NCI-H1092 (cell line): ENCODE results near the gene S1PR2.

ENCODE experiments used
- DNase-seq: peaks from one replicate; lab custom pipeline; 2025; lab: John Stamatoyannopoulos, UW

S1PR2 gene, protein sequence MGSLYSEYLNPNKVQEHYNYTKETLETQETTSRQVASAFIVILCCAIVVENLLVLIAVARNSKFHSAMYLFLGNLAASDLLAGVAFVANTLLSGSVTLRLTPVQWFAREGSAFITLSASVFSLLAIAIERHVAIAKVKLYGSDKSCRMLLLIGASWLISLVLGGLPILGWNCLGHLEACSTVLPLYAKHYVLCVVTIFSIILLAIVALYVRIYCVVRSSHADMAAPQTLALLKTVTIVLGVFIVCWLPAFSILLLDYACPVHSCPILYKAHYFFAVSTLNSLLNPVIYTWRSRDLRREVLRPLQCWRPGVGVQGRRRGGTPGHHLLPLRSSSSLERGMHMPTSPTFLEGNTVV

DNA sequence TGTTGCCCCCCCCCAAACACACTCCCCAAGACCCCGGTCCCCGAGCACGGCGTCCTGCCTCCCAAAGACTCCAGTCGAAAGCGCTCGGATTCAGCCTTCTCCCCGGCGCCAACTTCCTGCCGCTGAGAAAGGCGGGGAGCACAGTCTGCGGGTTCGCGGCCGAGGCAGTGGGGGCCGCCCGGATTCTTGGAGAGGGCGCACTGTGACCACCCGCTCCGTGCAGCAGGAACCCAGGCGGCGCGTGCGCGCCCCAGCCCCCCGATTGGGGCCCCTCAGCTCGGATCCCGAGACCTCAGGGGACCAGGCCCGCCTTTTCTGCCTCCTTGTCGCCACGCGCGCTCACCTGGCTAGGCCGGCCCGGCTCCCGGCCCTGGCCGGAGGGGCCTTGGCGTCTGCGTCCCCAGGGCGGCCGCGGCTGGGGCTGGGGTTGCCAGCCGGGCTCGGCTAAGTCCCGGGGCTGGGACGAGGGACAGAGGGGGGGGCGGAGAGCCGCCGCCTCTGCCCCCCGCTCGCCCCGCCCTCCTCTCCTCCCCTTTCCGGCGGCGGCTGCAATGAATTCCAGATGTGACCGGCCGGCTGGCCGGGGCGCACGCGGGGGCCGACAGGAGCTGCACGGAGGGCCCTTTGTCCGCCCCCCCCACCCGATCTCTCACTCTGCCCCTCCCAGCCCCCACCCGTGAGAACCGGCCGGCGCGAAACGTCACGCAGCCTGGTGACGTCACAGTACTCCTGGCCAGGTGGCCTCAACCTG lies at the start of gene S1PR2:
S1PR2 (minus strand) TSS at position 471 of the 751 bp plus-strand sequence. CDS start 6,426 bp downstream, outside the sequence.
- peak; percentile 58 for DNase-seq

DNA sequence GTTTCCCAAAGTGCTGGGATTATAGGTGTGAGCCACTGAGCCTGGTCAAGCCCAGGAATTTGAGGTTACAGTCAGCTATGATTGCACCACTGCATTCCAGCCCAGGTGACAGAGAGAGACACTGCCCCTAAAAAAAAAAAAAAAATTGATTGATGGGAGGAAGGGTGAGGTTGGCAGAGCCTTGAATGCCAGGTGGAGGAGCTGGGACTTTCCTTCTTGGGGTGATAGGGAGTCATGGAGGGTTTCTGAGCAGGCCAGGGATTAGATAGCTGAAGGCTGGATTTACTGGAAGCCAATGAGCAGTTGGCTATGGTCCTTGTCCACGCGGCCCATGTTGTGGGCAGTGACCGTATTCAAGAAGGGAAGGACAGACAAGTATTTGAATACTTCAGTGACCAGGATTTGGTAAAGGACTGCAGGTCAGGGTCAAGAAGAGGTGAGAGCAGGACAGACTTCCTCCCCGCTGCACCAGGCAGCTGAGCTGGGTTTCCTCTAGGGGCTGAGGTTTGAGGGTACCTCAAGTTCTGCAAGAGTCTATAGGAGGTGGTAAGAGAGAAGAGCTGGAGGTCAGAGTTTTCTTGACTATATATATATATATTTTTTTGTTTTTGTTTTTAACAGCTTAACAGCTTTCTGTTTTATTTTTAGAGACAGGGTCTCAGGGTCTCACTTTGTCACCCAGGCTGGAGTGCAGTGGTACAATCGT lies 48.8 kb upstream of the S1PR2 start:
- DNase-seq = no peak

DNA sequence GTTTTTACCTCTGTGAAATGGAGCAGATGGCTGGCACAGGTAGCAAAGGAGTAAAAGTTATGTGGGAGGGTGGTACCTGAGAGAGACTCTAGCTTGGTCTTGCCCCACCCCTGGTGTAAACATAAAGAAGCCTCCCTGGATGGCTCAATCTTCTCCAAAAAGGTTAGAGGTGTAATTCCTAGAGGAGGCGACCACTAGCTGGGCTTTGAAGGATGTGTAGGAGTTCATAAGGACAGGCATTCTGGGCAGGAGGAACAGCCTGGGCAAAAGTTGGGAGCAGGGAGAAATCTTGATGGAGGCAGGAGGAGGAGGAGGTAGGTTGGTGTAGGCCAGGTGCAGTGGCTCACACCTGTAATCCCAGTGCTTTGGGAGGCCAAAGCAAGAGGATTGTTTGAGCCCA lies 47.8 kb upstream of the S1PR2 start:
- no peak for DNase-seq

DNA sequence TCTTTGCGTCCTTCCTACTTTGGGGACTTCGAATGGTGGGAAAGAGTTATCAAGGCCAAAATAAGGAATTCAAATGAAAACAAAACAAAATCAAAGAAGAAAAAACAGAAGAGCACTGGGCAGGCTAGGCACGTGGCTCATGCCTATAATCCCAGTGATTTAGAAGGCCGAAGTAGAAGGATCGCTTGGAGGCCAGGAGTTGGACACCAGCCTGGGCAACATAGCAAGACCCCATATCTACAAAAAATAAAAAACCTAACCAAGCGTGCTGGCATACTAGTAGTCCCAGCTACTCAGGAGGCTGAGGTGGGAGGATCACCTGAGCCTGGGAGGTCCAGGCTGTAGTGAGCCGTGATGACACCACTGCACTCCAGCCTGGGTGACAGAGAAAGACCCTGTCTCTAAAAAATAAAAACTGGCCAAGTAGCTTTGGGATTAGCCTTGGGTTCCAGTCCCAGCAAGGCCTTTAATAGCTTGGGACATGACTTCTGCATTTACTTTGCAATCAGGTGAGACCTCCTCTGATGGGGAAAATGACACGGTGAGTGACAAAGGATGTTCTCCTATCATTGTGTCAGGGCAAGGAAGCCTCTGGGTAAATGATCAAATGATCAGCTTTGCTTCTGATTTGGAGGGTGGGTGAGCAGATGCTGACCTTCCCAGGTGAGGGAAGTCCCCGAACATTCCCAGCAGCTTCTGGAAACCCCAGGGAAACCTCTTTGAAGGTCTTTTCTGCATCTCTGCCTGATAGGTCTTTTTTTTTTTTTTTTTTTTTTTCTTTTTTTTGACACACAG lies 46.9 kb upstream of the S1PR2 start:
- DNase-seq = no peak

DNA sequence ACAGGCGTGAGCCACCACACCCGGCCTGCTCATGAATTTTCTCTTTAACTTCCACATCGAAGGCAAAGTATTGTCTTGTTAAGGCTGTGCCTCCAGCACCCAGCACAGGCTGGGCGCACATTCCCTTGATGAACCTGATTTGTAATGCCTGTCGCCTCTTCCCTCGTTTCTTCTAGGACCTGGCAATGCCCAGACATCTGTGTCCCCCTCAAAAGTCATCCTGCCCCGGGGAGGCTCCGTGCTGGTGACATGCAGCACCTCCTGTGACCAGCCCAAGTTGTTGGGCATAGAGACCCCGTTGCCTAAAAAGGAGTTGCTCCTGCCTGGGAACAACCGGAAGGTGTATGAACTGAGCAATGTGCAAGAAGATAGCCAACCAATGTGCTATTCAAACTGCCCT lies 43.5 kb upstream of the S1PR2 start:
- no peak for DNase-seq

DNA sequence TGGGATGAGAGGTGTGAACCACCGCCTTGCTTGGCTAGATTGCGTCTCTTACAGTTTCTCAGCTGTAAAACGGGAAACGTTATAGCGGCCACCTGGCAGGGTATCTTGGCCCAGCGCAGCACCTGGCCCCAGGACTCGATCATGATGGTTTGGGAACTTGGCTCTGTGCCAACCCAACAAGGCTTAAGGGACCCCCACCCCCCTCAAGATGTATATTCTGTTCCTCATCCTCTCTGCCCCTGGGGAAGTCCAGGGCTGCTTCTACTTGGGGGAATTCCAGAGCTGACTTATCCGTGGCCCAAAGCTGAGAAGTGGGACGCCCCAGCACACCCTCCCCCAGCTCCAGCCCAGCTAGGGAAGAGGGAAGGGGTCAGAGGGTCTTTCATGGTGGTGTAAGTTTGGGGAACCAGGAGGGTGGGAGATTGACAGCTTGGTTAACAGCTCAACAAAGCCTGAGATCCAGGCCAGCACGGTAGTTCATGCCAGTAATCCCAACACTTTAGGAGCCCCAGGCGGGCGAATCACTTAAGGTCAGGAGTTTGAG lies 40.5 kb upstream of the S1PR2 start:
- DNase-seq = no peak

DNA sequence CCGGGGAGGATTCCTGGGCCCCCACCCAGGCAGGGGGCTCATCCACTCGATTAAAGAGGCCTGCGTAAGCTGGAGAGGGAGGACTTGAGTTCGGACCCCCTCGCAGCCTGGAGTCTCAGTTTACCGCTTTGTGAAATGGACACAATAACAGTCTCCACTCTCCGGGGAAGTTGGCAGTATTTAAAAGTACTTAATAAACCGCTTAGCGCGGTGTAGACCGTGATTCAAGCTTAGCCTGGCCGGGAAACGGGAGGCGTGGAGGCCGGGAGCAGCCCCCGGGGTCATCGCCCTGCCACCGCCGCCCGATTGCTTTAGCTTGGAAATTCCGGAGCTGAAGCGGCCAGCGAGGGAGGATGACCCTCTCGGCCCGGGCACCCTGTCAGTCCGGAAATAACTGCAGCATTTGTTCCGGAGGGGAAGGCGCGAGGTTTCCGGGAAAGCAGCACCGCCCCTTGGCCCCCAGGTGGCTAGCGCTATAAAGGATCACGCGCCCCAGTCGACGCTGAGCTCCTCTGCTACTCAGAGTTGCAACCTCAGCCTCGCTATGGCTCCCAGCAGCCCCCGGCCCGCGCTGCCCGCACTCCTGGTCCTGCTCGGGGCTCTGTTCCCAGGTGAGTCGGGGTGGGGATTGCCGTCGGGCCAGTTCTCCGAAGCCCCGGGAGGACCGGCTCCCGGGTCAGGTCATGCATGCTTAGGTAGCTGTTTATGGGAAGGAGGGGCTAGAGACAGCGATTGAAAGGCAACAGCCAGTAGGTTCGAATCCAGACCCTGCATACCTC lies 39.7 kb upstream of the S1PR2 start, which contains the start of gene ICAM1:
ICAM1 (plus strand) TSS at position 505 of the 779 bp plus-strand sequence; CDS start at position 545, 40 bp downstream.
- no peak for DNase-seq

DNA sequence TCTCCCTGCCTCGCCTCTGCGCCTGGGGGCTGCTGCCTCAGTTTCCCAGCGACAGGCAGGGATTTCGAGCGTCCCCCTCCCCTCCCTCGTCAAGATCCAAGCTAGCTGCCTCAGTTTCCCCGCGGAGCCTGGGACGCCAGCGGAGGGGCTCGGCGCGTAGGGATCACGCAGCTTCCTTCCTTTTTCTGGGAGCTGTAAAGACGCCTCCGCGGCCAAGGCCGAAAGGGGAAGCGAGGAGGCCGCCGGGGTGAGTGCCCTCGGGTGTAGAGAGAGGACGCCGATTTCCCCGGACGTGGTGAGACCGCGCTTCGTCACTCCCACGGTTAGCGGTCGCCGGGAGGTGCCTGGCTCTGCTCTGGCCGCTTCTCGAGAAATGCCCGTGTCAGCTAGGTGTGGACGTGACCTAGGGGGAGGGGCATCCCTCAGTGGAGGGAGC lies 39.1 kb upstream of the S1PR2 start:
- DNase-seq = no peak

DNA sequence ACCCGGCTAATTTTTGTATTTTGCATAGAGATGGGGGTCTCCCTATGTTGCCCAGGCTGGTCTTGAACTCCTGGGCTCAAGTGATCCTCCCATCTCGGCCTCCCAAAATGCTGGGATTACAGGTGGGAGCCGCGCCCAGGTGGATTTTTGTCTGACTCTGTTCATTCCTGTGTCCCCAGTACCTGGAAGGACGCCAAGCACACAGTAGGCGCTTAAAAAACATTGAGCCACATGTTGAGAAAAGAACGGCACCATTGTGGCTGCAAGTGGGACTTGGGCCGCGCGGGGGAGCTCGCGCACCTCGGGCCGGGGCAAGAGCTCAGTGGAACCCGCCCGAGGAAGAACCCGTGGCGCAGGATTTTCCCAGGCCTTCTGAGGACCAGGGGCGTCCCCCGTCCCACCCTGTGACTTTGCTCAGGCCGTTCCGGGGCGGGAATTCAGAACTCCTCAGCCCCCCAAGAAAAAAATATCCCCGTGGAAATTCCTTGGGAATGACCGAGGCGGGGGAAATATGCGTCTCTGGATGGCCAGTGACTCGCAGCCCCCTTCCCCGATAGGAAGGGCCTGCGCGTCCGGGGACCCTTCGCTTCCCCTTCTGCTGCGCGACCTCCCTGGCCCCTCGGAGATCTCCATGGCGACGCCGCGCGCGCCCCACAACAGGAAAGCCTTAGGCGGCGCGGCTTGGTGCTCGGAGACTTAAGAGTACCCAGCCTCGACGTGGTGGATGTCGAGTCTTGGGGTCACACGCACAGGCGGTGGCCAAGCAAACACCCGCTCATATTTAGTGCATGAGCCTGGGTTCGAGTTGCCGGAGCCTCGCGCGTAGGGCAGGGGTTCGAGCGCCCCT lies 38.4 kb upstream of the S1PR2 start:
- DNase-seq = peak; percentile 32

DNA sequence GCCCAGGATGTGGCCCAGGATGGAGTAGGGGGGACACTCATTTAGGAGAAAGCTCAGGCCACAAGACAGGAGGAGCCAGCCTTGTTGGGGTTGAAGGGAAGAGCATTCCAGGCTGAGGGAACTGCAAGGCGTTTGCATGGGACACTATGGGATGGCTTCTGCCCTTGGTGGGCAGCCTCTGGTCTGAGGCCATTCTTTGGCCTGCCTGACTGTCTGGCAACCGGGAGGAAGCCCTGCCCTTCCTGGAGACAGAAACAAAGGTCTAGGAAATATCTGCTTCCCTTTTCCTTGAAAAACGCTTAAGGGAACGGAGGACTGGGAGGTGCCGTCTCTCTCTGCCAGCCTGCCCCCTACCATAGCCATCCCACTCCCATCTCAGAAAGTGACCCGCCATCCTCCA lies 36.9 kb upstream of the S1PR2 start:
- DNase-seq = no peak

DNA sequence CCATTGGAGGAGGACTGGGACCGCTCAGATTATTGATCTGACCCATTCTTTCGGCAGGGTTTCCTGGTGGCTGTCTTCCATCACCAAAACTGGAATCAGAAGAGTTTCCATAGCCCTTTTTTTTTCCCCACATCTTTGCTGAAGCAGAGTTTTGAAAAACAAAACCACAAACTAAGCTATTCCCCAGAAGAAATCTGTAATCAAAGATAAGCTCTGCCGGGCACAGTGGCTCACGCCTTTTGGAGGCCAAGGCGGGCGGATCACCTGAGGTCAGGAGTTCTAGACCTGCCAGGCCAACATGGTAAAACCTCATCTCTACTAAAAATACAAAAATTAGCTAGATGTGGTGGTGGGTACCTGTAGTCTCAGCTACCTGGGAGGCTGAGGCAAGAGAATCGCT lies 35.6 kb upstream of the S1PR2 start:
- DNase-seq = no peak

DNA sequence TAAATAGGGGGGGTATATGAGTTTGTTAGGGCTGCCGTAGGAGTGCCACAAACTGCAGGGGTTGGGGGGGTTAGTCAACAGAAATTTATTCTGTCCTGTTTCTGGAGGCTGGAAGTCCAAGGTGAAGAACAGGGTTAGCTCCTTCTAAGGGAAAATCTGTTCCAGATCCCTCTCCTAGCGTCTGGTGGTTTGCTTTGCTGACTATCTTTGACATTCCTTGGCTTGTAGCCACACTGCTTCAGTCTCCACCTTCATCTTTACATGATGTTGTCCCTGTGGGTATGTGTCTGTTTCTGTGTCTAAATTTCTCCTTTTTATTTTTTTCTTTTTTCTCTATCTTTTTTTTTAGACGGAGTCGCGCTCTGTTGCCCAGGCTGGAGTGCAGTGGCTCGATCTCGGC lies 31.6 kb upstream of the S1PR2 start:
- no peak for DNase-seq

DNA sequence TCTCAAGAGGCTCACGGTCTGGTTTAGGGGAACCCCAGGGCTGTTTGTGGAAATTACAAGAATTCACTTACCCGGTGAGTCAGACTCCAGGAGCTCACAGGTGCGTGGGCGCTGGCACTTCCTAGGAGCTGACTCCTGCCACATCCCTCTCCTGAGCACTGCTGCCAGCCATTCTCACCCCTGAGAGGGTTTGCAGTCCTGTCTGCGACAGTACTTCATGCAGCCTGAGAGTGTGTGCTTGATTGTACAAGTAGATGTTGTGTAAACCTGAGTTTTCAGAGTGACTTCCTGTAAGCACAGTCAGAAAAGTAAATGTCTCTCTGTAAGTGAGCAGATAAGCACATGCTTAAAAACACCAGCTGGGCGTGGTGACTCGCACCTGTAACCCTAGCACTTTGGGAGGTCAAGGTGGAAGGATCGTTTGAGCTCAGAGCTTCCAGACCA lies 29.0 kb upstream of the S1PR2 start:
- no peak for DNase-seq

DNA sequence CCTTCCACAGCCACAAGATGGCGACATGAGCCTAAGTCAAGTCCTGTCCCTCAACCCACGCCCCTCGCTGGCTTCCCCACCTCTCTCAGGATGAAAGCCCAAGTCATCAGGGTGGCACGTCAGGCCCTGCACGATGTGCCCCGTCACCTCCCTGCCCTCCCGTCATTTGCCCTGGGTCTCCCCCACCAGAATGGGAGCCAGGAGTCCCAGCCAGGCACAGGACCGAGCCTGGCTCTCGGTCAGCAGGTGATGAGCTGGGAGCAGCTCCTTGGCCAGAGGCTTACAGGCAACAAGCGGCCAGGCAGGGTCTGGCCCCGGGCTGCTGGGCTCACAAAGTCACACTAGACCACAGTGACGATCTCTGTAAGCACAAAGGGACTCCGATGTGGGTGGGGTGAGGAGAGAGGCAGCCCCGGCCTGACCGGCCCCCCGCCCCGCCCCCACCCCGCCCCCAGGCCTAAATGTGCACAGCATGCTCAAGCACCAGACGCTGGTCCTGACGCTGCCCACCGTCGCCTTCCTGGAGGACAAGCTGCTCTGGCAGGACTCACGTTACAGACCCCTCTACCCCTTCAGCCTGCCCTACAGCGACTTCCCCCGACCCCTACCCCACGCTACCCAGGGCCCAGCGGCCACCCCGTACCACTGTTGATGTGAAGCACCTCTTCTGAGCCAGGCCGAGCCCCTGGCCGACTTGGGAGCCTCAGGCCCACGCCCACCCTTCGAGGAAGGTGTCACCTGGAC lies 28.2 kb upstream of the S1PR2 start:
- DNase-seq = peak; percentile 72

DNA sequence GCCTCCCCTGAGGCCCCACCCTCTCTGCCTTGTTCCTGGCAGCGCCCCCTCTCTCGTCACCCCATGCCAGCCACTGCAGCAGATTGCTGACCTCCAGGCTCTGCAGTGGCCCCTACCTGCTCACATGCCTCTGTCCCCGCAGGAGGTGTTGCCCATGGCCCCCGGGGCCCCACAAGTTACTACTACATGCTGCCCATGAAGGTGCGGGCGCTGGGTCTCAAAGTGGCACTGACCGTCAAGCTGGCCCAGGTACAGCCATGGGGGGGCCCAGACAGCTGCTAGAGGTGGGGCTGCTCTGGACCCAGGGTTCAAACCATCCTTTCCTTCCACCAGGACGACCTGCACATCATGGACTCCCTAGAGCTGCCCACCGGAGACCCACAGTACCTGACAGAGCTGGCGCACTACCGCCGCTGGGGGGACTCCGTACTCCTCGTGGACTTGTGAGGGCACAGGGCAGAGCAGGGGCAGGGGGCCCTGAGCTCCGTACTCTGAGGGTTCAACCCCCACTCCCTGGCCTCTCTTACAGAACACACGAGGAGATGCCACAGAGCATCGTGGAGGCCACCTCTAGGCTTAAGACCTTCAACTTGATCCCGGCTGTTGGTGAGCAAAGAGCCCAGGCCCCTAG lies 27.1 kb upstream of the S1PR2 start:
- DNase-seq = no peak

DNA sequence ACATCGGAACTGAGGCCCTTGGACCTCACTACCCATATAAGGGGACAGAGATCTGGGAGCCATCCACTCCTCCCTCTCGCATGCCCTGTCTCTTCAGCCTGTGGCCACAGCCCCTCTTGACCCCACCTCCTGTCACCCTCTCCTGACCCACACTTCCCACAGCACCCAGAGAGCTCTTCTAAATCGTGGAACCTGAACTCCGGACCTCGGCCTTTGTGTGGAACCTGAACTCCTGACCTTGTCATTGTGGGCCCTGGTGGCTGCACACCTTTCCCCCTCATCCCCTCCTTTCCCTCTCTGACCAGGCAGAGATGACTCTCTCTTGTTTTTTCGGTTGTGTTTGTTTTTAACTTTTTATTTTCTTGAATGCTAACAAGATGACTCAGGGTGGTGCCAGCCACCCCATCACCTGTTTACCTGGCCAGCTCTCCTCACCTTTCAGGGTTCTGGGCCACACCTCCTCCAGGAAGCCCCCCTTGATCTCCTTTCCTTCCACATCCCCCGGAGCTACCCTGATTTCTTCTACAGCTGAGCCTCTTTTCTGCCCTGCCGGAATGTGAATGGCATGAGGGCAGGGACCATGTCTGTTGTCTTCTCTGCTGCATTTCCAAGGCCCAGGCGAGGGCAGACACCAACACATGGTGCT lies 26.0 kb upstream of the S1PR2 start:
- DNase-seq = no peak

DNA sequence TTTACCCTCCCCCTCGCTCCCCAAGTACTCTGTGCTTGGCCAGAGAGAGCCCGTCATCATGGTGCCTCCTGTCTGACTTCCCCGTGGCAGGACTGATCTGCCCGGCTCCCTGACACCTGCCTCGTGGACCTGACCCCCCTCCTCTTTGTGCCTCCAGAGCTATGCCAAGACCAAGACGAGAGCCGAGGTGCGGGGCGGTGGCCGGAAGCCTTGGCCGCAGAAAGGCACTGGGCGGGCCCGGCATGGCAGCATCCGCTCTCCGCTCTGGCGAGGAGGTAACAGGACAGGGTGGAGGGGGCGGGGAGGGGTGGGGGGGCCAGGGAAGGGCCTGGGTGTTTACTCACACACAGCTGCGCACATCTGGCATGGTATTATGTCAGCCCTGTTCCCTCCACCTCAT lies 25.4 kb upstream of the S1PR2 start:
- DNase-seq = no peak

DNA sequence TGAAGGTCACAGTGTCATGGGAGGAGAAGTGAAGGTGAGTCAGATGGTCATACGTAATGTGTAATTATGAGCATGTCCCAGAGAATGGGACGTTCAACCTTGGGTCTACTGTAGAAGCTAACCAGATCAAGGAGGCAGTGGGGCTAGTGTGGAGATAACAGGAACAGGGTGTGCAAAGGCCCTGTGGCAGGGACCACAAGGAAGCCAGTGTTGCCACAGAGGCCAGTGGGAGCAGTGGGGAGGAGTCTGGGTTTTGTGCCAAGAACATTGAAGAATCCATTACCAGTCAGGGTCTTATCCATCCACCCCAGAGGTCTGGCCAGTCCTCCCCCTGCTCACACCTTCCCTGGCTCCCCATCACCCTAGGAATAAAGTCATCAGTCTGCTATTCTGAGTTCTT lies 24.2 kb upstream of the S1PR2 start:
- no peak for DNase-seq
